AG04449 (cell line): ENCODE results near the gene VEGFB.

Source experiments
- CTCF ChIA-PET: fragments of 350-600 bp; formaldehyde crosslinking; extraction: SDS; loops from one replicate; lab custom pipeline; 2021; ENCODE audit warnings: antibody characterized with exemption; lab: Yijun Ruan, JAX
- POLR2A ChIA-PET: fragments of 400-600, 350-600 bp; formaldehyde crosslinking; extraction: SDS; loops from one replicate; lab custom pipeline; 2020; ENCODE audit warnings: antibody characterized with exemption, inconsistent platforms; lab: Yijun Ruan, JAX
- DNase-seq: peaks from one replicate; pipeline ENCODE4 v3.0.0-alpha.2; 2010; ENCODE audit warnings: low read depth, low spot score
- H3K4me3 ChIP-seq: 2 replicates; pipeline ENCODE4 v1.5.1; 2011; ENCODE audit warnings: low read depth, mild to moderate bottlenecking, control low read depth, low read length
- TF ChIP-seq, protein P1 (sequence below): IDR thresholded peaks from one replicate; pipeline ENCODE4 v1.5.1; 2011; ENCODE audit warnings: mild to moderate bottlenecking, moderate library complexity, low read length, control low read depth, inconsistent platforms; ENCODE audit not compliant: insufficient read depth; ENCODE audit errors: missing control alignments

VEGFB gene

DNA sequence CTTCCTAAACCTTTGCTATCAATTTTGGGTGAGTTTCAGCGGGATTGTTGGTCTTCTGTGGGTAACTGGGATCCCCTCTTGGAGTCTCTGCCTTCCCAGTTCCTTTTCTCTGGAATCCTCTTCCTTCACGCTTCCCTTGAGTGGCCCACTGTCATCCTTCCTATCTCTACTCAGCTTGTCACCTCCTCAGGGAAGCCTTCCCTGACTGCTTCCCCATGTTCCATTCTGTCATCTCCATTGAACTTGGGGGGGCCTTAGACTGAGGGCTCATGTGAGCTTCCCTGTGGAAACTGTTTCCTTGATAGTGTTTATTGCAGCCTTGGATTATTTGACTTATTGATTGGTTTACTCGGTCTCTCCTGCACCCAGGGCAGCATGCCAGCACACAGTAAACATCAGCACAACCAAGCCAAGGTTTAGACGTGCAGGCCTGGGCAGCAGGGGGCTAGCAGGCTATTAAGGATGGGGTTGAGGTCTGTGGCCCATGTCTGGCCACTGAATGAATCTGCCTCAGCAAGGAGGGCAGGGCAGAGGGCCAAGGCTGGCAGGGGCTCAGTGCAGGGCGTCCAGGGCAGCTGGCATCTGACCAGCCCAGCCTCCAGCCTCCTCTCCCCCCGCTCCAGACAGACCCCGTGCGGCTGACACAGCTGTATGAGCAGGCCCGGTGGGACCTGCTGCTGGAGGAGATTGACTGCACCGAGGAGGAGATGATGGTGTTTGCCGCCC lies 15.6 kb upstream of the VEGFB start:
- TF ChIP-seq, protein P1, sequence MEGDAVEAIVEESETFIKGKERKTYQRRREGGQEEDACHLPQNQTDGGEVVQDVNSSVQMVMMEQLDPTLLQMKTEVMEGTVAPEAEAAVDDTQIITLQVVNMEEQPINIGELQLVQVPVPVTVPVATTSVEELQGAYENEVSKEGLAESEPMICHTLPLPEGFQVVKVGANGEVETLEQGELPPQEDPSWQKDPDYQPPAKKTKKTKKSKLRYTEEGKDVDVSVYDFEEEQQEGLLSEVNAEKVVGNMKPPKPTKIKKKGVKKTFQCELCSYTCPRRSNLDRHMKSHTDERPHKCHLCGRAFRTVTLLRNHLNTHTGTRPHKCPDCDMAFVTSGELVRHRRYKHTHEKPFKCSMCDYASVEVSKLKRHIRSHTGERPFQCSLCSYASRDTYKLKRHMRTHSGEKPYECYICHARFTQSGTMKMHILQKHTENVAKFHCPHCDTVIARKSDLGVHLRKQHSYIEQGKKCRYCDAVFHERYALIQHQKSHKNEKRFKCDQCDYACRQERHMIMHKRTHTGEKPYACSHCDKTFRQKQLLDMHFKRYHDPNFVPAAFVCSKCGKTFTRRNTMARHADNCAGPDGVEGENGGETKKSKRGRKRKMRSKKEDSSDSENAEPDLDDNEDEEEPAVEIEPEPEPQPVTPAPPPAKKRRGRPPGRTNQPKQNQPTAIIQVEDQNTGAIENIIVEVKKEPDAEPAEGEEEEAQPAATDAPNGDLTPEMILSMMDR: no peak
- H3K4me3 ChIP-seq: no peak overlapping the region
- POLR2A ChIA-PET: interaction anchor here (0.7 kb wide), 1 partner anchor 58 kb away, joined by 3 read pairs; no protein-coding TSS in a partner anchor
- CTCF ChIA-PET: interaction anchor here (0.7 to 9.1 kb wide), 2 partner anchors 14 to 86 kb away, joined by 3 to 86 read pairs; partner anchors contain the start of gene FERMT3
- DNase-seq: no peak

DNA sequence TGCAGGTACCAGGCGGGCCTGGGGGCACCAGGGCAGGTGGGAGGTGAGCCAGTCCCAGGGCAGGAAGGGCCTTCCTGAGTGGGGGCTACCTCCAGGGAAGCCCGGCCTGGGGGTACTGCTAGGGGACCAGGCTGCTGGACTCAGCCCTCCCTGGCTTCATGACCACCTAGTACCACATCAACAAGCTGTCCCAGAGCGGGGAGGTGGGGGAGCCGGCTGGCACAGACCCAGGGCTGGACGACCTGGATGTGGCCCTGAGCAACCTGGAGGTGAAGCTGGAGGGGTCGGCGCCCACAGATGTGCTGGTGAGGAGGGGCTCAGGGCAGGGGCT lies 15.1 kb upstream of the VEGFB start:
- no peak overlapping the region for H3K4me3 ChIP-seq
- TF ChIP-seq, protein P1: no peak
- ChIA-PET CTCF (interaction anchor here (1.2 to 9.1 kb wide), 2 partner anchors 14 to 33 kb away, joined by 3 to 86 read pairs; partner anchors contain the start of gene FERMT3), POLR2A (interaction anchor here (0.7 kb wide), 1 partner anchor 58 kb away, joined by 3 read pairs; no protein-coding TSS in a partner anchor)
- DNase-seq: no peak

DNA sequence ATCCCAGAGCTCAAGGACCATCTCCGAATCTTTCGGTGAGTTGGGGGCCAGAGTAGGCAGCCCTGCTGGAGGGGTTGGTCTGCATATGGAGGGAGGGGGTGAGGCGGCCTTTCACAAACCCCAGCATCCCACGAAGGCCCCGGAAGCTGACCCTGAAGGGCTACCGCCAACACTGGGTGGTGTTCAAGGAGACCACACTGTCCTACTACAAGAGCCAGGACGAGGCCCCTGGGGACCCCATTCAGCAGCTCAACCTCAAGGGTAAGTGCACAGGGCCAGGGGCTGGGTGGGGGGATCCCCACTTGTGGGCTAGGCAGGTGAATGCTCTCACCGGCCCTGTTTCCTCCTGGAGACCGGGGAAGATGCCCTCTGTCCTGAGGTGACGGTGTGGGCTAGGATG lies 14.6 kb upstream of the VEGFB start:
- TF ChIP-seq, protein P1: no peak
- ChIA-PET CTCF (interaction anchor here (1.2 to 9.1 kb wide), 2 partner anchors 15 to 32 kb away, joined by 3 to 86 read pairs; partner anchors contain the start of gene FERMT3), POLR2A (interaction anchor here (0.7 kb wide), 1 partner anchor 58 kb away, joined by 3 read pairs; no protein-coding TSS in a partner anchor)
- no peak overlapping the region for H3K4me3 ChIP-seq
- no peak for DNase-seq

DNA sequence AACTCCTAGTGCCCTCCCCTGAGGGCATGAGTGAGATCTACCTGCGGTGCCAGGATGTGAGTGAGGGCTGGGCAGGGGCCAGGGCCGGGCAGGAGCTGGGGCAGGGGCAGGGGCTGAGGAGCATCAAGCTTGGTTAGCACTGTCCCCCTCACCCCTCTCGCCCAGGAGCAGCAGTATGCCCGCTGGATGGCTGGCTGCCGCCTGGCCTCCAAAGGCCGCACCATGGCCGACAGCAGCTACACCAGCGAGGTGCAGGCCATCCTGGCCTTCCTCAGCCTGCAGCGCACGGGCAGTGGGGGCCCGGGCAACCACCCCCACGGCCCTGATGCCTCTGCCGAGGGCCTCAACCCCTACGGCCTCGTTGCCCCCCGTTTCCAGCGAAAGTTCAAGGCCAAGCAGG lies 14.1 kb upstream of the VEGFB start:
- no peak for DNase-seq
- TF ChIP-seq, protein P1: no peak
- CTCF ChIA-PET: interaction anchor here (1.2 to 9.1 kb wide), 2 partner anchors 15 to 32 kb away, joined by 3 to 86 read pairs; partner anchors contain the start of gene FERMT3
- POLR2A ChIA-PET: no interaction called here
- no peak overlapping the region for H3K4me3 ChIP-seq

DNA sequence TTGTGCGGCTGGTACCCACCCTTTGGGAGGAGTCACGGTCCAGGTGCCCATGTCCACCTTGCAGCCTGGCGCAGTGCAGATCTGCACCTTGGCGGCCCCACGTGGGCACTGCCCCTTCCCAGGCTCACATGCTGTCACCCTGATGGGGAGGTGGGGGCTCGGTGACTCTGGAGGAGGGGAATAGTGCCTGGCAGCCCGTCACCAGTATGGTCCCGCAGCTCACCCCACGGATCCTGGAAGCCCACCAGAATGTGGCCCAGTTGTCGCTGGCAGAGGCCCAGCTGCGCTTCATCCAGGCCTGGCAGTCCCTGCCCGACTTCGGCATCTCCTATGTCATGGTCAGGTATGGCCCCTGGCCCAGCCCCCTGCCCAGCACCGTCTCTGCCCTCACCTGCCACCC lies 13.6 kb upstream of the VEGFB start:
- CTCF ChIA-PET: interaction anchor here (1.2 to 9.1 kb wide), 2 partner anchors 16 to 31 kb away, joined by 3 to 86 read pairs; partner anchors contain the start of gene FERMT3
- H3K4me3 ChIP-seq: no peak overlapping the region
- TF ChIP-seq, protein P1: no peak
- no peak for DNase-seq
- POLR2A ChIA-PET: no interaction called here

DNA sequence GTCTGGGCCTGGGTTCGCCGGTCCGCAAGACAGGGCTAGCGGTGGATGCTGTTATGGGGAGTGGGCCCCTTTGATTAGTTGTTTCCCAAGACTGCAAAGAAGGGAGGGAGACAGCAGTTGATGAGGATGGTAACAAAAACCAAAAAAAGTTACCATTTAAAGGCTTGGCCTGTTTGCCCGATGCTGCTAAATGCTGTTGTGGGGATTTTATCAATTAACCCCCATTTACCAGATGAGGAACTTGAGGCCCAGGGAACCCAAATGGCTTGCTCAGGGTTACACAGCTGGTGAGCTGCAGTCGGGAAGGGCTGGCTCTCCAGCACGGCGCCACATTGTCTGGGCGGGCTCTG lies 11.8 kb upstream of the VEGFB start:
- DNase-seq: no peak
- POLR2A ChIA-PET: no interaction called here

More for the DNA sequence above, 11.8 kb upstream of the VEGFB start:
- CTCF ChIA-PET: interaction anchor here (0.5 to 5.2 kb wide), 3 partner anchors 15 to 82 kb away, joined by 3 to 56 read pairs (median 10); partner anchors contain the start of gene FERMT3
- H3K4me3 ChIP-seq: no peak overlapping the region
- TF ChIP-seq, protein P1: no peak
